C4-2B (cell line): ENCODE data around the gene MRPL44.

Experiments used
- ZFX ChIP-seq: fragments of 450-650 bp; IDR thresholded peaks from 2 replicates; pipeline ENCODE4 v1.6.1; 2017
- TF ChIP-seq, protein P1 (sequence below): fragments of 450-650 bp; conservative IDR thresholded peaks from 2 replicates; pipeline ENCODE4 v1.5.1; 2017; ENCODE audit warnings: mild to moderate bottlenecking

DNA sequence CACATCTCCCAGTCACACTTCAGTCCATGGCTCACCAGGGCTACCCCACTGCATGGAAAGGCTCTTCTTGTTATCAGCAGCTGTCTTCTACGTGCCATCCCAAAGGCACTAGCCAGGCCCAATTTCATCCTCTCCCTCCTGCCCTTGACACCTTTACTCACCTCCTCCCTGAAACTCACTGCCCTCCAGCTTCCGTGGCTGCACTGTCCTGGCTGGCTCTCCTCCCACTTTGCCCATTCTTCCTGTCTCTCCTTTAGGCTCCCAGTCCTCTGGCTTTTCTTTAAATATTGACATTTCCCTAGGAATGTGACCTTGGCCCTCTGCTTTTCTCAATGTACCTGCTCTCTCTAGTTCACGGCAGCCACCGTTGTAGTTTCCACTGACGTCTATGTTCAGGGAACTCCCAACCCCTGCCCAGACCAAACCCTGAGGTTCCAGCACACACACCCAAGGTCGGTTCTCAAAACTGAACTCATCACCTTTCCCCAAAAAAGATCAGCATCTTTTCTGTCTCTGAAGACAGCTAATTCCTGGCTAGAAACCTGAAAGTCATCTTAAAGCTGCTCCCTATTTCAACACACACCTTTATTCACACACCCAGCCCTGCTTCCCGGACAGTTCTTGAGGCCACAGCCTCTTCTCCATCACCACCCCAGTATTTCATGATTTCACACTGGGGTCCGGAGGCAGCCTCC, 48.8 kb upstream of the MRPL44 start:
- TF ChIP-seq, protein P1, sequence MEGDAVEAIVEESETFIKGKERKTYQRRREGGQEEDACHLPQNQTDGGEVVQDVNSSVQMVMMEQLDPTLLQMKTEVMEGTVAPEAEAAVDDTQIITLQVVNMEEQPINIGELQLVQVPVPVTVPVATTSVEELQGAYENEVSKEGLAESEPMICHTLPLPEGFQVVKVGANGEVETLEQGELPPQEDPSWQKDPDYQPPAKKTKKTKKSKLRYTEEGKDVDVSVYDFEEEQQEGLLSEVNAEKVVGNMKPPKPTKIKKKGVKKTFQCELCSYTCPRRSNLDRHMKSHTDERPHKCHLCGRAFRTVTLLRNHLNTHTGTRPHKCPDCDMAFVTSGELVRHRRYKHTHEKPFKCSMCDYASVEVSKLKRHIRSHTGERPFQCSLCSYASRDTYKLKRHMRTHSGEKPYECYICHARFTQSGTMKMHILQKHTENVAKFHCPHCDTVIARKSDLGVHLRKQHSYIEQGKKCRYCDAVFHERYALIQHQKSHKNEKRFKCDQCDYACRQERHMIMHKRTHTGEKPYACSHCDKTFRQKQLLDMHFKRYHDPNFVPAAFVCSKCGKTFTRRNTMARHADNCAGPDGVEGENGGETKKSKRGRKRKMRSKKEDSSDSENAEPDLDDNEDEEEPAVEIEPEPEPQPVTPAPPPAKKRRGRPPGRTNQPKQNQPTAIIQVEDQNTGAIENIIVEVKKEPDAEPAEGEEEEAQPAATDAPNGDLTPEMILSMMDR, result no peak
- no peak for TF ChIP-seq ZFX
